Measurements from ENCODE around the gene ARHGEF12.

The ARHGEF12 gene

DNA sequence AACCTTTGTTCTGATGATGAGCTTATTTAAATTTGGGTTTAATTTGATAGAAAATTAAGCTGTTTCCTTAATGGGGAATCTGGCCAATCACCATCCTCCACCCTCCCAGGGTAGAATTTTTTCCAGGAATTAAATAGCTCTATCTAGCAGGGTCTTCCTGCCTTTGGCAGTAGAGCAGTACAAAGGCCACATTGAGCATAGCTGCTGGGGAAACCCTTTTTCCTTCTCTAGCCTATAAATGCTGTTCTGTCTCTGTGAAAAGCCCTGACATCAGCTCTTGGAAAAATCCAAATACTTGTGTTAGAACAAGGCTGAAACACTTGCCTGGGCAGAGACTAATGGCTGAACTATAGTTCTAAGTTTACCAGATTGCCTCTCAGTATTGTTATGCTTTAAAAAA is 55.1 kb downstream of the ARHGEF12 start:
- H3K9me3 ChIP-seq (ENCODE audit: control insufficient read depth, low read length): peaks cover 3% of the 10 kb centered on the region
- H3K36me3 ChIP-seq (ENCODE audit: control insufficient read depth, insufficient read depth, low read length): no peaks in the 10 kb centered on the region
- H3K27me3 ChIP-seq (replicated peaks; ENCODE audit: control insufficient read depth, insufficient read depth, low read length, poor library complexity, severe bottlenecking): no peaks in the 10 kb centered on the region
- no peaks in the 10 kb centered on the region for H3K4me1 ChIP-seq (ENCODE audit: control insufficient read depth, insufficient read depth, low read length, poor library complexity, severe bottlenecking)
- no peak overlapping the region for H3K4me3 ChIP-seq (ENCODE audit: insufficient read depth, low read depth, low read length, poor library complexity, severe bottlenecking)
- H3K27ac ChIP-seq (ENCODE audit: insufficient read depth, low read length, poor library complexity, severe bottlenecking): no peak overlapping the region
- DNase-seq: no peak

- H3K27me3 ChIP-seq (replicated peaks; ENCODE audit: control insufficient read depth, insufficient read depth, low read length, poor library complexity, severe bottlenecking): no peaks in the 10 kb centered on the region
- no peak overlapping the region for H3K4me3 ChIP-seq (ENCODE audit: insufficient read depth, low read depth, low read length, poor library complexity, severe bottlenecking)
- peaks cover 3% of the 10 kb centered on the region for H3K9me3 ChIP-seq (ENCODE audit: control insufficient read depth, low read length)
These were observed 55.6 kb downstream of the ARHGEF12 start for GRCh38 chr11:120391854-120392253.

DNA sequence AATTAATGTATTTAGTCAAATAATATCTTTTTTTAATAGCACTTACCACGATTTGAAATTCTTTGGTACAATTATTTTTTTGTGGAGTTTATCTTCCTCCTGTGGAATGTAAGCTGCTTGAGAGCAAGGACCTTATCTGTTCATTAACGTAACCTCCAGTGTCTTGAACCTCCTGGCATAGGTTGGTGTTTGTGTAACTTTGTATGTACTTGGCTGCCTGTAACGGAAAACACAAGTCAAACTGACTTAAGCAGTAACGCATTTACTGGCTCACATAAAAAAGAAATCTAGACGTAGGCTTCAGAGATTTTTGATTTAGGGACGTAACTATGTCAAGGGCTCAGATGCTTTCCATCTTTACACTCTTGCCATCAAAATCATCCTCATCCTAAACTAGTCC is 56.1 kb downstream of the ARHGEF12 start:
- H3K4me3 ChIP-seq (ENCODE audit: insufficient read depth, low read depth, low read length, poor library complexity, severe bottlenecking): no peak overlapping the region
- H3K4me1 ChIP-seq (ENCODE audit: control insufficient read depth, insufficient read depth, low read length, poor library complexity, severe bottlenecking): no peaks in the 10 kb centered on the region
- DNase-seq: no peak
- no peaks in the 10 kb centered on the region for H3K27me3 ChIP-seq (replicated peaks; ENCODE audit: control insufficient read depth, insufficient read depth, low read length, poor library complexity, severe bottlenecking)
- H3K36me3 ChIP-seq (ENCODE audit: control insufficient read depth, insufficient read depth, low read length): no peaks in the 10 kb centered on the region
- H3K27ac ChIP-seq (ENCODE audit: insufficient read depth, low read length, poor library complexity, severe bottlenecking): no peak overlapping the region
- peaks cover 3% of the 10 kb centered on the region for H3K9me3 ChIP-seq (ENCODE audit: control insufficient read depth, low read length)

More at GRCh38 chr11:120391854-120392253, 55.6 kb downstream of the ARHGEF12 start:
- DNase-seq: no peak
- Histone ChIP-seq H3K4me1 (ENCODE audit: control insufficient read depth, insufficient read depth, low read length, poor library complexity, severe bottlenecking) (no peaks in the 10 kb centered on the region), H3K36me3 (ENCODE audit: control insufficient read depth, insufficient read depth, low read length) (no peaks in the 10 kb centered on the region), H3K27ac (ENCODE audit: insufficient read depth, low read length, poor library complexity, severe bottlenecking) (no peak overlapping the region)

DNA sequence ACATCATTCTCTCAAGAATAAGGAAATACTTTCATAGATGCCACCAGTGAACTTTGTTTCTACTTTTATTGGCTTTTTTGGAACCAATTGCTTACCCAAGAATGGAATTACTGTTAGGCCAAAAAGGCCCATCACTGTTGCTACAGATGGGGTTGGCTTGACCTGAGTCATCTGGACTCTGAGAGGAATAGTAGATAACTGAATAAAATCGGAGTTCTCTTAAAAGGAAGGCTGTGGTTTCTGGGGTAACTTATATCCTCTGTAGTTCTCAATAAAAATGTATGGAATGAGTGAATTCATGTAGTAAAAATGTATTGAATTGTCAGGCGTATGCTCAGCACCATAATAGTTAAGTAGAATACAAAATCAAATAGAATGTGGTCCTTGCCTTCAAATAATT is 56.6 kb downstream of the ARHGEF12 start:
- Histone ChIP-seq H3K4me3 (ENCODE audit: insufficient read depth, low read depth, low read length, poor library complexity, severe bottlenecking) (no peak overlapping the region), H3K4me1 (ENCODE audit: control insufficient read depth, insufficient read depth, low read length, poor library complexity, severe bottlenecking) (no peaks in the 10 kb centered on the region), H3K27ac (ENCODE audit: insufficient read depth, low read length, poor library complexity, severe bottlenecking) (no peak overlapping the region), H3K27me3 (replicated peaks; ENCODE audit: control insufficient read depth, insufficient read depth, low read length, poor library complexity, severe bottlenecking) (no peaks in the 10 kb centered on the region), H3K9me3 (ENCODE audit: control insufficient read depth, low read length) (peaks cover 3% of the 10 kb centered on the region), H3K36me3 (ENCODE audit: control insufficient read depth, insufficient read depth, low read length) (no peaks in the 10 kb centered on the region)
- DNase-seq: no peak

GRCh38 chr11:120394119-120394518 is 57.9 kb downstream of the ARHGEF12 start:
- Histone ChIP-seq H3K9me3 (ENCODE audit: control insufficient read depth, low read length) (peaks cover 3% of the 10 kb centered on the region), H3K27me3 (replicated peaks; ENCODE audit: control insufficient read depth, insufficient read depth, low read length, poor library complexity, severe bottlenecking) (no peaks in the 10 kb centered on the region), H3K27ac (ENCODE audit: insufficient read depth, low read length, poor library complexity, severe bottlenecking) (no peak overlapping the region), H3K36me3 (ENCODE audit: control insufficient read depth, insufficient read depth, low read length) (no peaks in the 10 kb centered on the region), H3K4me3 (ENCODE audit: insufficient read depth, low read depth, low read length, poor library complexity, severe bottlenecking) (no peak overlapping the region), H3K4me1 (ENCODE audit: control insufficient read depth, insufficient read depth, low read length, poor library complexity, severe bottlenecking) (no peaks in the 10 kb centered on the region)
- DNase-seq: no peak

DNA sequence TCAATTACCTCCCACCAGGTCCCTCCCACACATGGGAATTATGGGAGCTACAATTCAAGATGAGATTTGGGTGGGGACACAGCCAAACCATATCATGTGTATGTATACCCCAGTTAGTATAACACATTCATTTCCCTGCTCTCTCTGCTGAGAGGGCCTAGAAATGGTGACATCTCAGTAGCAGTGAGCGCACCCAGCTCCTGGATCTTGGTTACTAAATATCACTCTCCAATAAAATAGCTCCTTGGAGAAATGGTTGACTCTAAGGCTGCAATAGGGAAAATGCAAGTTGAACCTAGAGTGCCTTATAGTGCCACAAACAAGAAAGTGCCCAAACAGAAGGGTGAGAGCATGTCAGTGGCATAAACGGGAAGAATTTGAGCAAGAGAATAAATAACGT is 59.6 kb downstream of the ARHGEF12 start:
- H3K36me3 ChIP-seq (ENCODE audit: control insufficient read depth, insufficient read depth, low read length): no peaks in the 10 kb centered on the region
- no peak overlapping the region for H3K4me3 ChIP-seq (ENCODE audit: insufficient read depth, low read depth, low read length, poor library complexity, severe bottlenecking)
- no peaks in the 10 kb centered on the region for H3K4me1 ChIP-seq (ENCODE audit: control insufficient read depth, insufficient read depth, low read length, poor library complexity, severe bottlenecking)
- H3K27me3 ChIP-seq (replicated peaks; ENCODE audit: control insufficient read depth, insufficient read depth, low read length, poor library complexity, severe bottlenecking): no peaks in the 10 kb centered on the region
- no peak for DNase-seq
- H3K9me3 ChIP-seq (ENCODE audit: control insufficient read depth, low read length): no peaks in the 10 kb centered on the region
- no peak overlapping the region for H3K27ac ChIP-seq (ENCODE audit: insufficient read depth, low read length, poor library complexity, severe bottlenecking)

DNA sequence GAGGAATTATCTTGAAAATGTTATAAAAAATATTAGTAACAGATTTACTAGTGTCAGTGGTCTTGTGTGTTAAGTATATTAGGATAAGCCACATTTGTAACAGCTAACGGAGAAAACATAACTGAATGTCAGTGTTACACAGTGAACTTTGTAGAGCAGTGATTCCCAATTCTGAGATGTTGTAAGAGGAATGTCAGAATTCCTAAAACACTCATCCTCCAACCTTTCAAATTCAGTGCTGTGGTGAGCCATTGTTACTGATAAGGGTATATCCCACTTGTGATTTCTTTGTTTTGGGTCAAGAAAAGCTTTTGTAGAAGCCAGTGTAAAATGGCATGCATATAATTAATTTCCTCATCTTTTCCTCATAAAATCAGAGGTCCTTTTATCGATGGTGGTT is 61.9 kb downstream of the ARHGEF12 start:
- H3K27me3 ChIP-seq (replicated peaks; ENCODE audit: control insufficient read depth, insufficient read depth, low read length, poor library complexity, severe bottlenecking): no peaks in the 10 kb centered on the region
- no peaks in the 10 kb centered on the region for H3K4me1 ChIP-seq (ENCODE audit: control insufficient read depth, insufficient read depth, low read length, poor library complexity, severe bottlenecking)
- no peaks in the 10 kb centered on the region for H3K36me3 ChIP-seq (ENCODE audit: control insufficient read depth, insufficient read depth, low read length)
- no peak for DNase-seq
- no peak overlapping the region for H3K4me3 ChIP-seq (ENCODE audit: insufficient read depth, low read depth, low read length, poor library complexity, severe bottlenecking)
- H3K27ac ChIP-seq (ENCODE audit: insufficient read depth, low read length, poor library complexity, severe bottlenecking): no peak overlapping the region
- H3K9me3 ChIP-seq (ENCODE audit: control insufficient read depth, low read length): no peaks in the 10 kb centered on the region

- H3K4me3 ChIP-seq (ENCODE audit: insufficient read depth, low read depth, low read length, poor library complexity, severe bottlenecking): no peak overlapping the region
- H3K27ac ChIP-seq (ENCODE audit: insufficient read depth, low read length, poor library complexity, severe bottlenecking): no peak overlapping the region
- no peak for DNase-seq
- H3K9me3 ChIP-seq (ENCODE audit: control insufficient read depth, low read length): no peaks in the 10 kb centered on the region
- no peaks in the 10 kb centered on the region for H3K27me3 ChIP-seq (replicated peaks; ENCODE audit: control insufficient read depth, insufficient read depth, low read length, poor library complexity, severe bottlenecking)
- H3K4me1 ChIP-seq (ENCODE audit: control insufficient read depth, insufficient read depth, low read length, poor library complexity, severe bottlenecking): no peaks in the 10 kb centered on the region
- no peaks in the 10 kb centered on the region for H3K36me3 ChIP-seq (ENCODE audit: control insufficient read depth, insufficient read depth, low read length)
These were observed 63.1 kb downstream of the ARHGEF12 start for GRCh38 chr11:120399307-120399706.

DNA sequence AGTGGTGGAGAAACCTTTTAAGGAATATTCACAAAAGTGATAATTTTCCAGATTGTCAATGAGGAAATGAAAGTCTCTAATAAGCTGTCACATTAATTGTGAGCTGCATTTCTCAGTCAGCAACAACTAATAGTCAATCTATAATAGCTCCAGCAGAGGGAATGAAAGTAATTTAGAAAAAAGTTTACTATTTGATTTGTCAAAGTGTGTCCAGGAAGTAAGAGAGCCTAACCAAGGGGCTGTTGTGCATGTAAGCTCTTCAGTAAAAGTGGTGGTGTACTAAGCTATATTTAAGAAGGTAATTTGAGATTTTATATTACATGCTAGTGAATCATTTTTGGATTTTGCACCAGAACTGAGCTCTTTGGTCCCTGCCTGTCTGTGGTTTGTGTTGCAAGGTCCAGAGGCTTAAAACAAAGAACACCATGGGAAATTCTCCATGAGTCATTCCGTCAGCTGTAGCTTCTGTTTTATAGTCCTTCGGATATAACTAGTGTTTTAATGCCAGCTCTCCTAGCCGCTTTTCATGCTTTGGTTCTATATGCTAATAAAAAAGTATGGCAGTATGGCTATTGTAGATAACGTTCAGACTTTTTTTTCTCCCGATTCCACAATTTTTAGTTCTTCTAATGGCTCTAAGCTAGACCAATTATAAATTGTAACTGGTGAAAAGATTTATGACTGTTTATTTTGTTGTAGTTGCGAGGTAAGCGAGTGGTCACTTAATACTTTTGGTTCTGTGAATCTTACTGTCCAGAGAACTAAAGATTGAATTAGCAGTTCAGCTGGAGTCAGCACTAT is 64.6 kb downstream of the ARHGEF12 start:
- H3K9me3 ChIP-seq (ENCODE audit: control insufficient read depth, low read length): no peaks in the 10 kb centered on the region
- no peak overlapping the region for H3K27ac ChIP-seq (ENCODE audit: insufficient read depth, low read length, poor library complexity, severe bottlenecking)
- H3K36me3 ChIP-seq (ENCODE audit: control insufficient read depth, insufficient read depth, low read length): no peaks in the 10 kb centered on the region
- H3K27me3 ChIP-seq (replicated peaks; ENCODE audit: control insufficient read depth, insufficient read depth, low read length, poor library complexity, severe bottlenecking): no peaks in the 10 kb centered on the region
- no peaks in the 10 kb centered on the region for H3K4me1 ChIP-seq (ENCODE audit: control insufficient read depth, insufficient read depth, low read length, poor library complexity, severe bottlenecking)
- no peak for DNase-seq
- H3K4me3 ChIP-seq (ENCODE audit: insufficient read depth, low read depth, low read length, poor library complexity, severe bottlenecking): no peak overlapping the region

GRCh38 chr11:120401506-120401905 is 65.3 kb downstream of the ARHGEF12 start:
- no peaks in the 10 kb centered on the region for H3K4me1 ChIP-seq (ENCODE audit: control insufficient read depth, insufficient read depth, low read length, poor library complexity, severe bottlenecking)
- no peaks in the 10 kb centered on the region for H3K27me3 ChIP-seq (replicated peaks; ENCODE audit: control insufficient read depth, insufficient read depth, low read length, poor library complexity, severe bottlenecking)
- H3K9me3 ChIP-seq (ENCODE audit: control insufficient read depth, low read length): no peaks in the 10 kb centered on the region
- no peak overlapping the region for H3K27ac ChIP-seq (ENCODE audit: insufficient read depth, low read length, poor library complexity, severe bottlenecking)
- H3K4me3 ChIP-seq (ENCODE audit: insufficient read depth, low read depth, low read length, poor library complexity, severe bottlenecking): no peak overlapping the region
- H3K36me3 ChIP-seq (ENCODE audit: control insufficient read depth, insufficient read depth, low read length): no peaks in the 10 kb centered on the region
- no peak for DNase-seq
